HepG2 (cell line): ENCODE results near the gene DGKG. TPM values are rescaled to one million over a fixed set of nuclear protein-coding genes. Genes with fewer than 3 reads are reported as not detected.

ENCODE experiments used
- ATAC-seq: fragments of 200-7000 bp; cut with Tn5 transposase; 3 replicates; pipeline ENCODE4 v1.9.1; 2020; ENCODE audit warnings: mild to moderate bottlenecking, moderate library complexity
- BruUV-seq: library from RNA; stranded (reverse); fragments of 400-500 nt; replicated peaks from 2 replicates; lab custom pipeline; 2021; lab: Mats Ljungman, UMichigan
- CTCF ChIA-PET: fragments of 300-600 bp; formaldehyde crosslinking; extraction: SDS; loops from one replicate; lab custom pipeline; 2021; ENCODE audit warnings: low total read pairs, inconsistent platforms, low intra/inter-chr PET ratio; lab: Yijun Ruan, JAX
- POLR2A ChIA-PET: fragments of 350-600 bp; sonication (Branson Sonifier 250); formaldehyde crosslinking; loops from one replicate; lab custom pipeline; 2020; ENCODE audit warnings: antibody characterized with exemption, inconsistent platforms; lab: Yijun Ruan, JAX
- DNase-seq: peaks from one replicate; pipeline ENCODE4 v3.0.0-alpha.2; 2015; ENCODE audit warnings: low spot score
- FAIRE-seq: peaks from 3 replicates; lab custom pipeline; 2011; peaks lifted over from hg19 to GRCh38; lab: Jason Lieb, UNC
- H2AFZ ChIP-seq: one replicate; pipeline ENCODE4 v1.6.1; 2011; ENCODE audit warnings: low read length, inconsistent platforms
- H3K27ac ChIP-seq: fragments of 300-600 bp; 3 replicates; pipeline ENCODE4 v1.8.0; 2011; ENCODE audit warnings: mixed run types, mild to moderate bottlenecking, mixed read lengths, low read length, inconsistent platforms; ENCODE audit not compliant: insufficient read depth; ENCODE audit errors: extremely low read length
- H3K27me3 ChIP-seq, 2 experiments: fragments of 200-600 bp in 1 of 2; 2 replicates in 1 of 2; 3 replicates in 1 of 2; pipeline versions ENCODE4 v1.6.0 to v1.8.0; 2011; ENCODE audit warnings: low read length in 2 of 2, mild to moderate bottlenecking in 2 of 2, moderate library complexity in 2 of 2, inconsistent platforms in 1 of 2; ENCODE audit not compliant: insufficient read depth in 2 of 2, control insufficient read depth in 1 of 2
- H3K36me3 ChIP-seq, 2 experiments: fragments of 200-600 bp in 1 of 2; replicated peaks in 1 of 2; 2 replicates in 1 of 2; 3 replicates in 1 of 2; pipeline versions ENCODE4 v1.5.1 to v1.8.0; 2011; ENCODE audit warnings: low read length in 2 of 2, inconsistent platforms in 1 of 2; ENCODE audit not compliant: insufficient read depth in 2 of 2, control insufficient read depth in 1 of 2
- H3K4me1 ChIP-seq: 2 replicates; pipeline ENCODE4 v1.5.1; 2012; ENCODE audit warnings: low read length, inconsistent platforms; ENCODE audit not compliant: insufficient read depth
- H3K4me2 ChIP-seq: 2 replicates; pipeline ENCODE4 v1.6.0; 2011; ENCODE audit warnings: low read depth, low read length, inconsistent platforms
- H3K4me3 ChIP-seq, 3 experiments: fragments of 200-600 bp in 1 of 3; sonication (generic), shearing (Covaris generic) in 1 of 3; replicated peaks in 1 of 3; 2 replicates each; pipeline ENCODE4 v1.5.1; 2011 to 2016; ENCODE audit warnings: low read length in 3 of 3, inconsistent platforms in 2 of 3, low read depth in 2 of 3, mild to moderate bottlenecking in 2 of 3, control low read depth in 1 of 3, mixed read lengths in 1 of 3; ENCODE audit not compliant: insufficient read depth in 1 of 3
- H3K79me2 ChIP-seq: one replicate; pipeline ENCODE4 v1.6.1; 2011; ENCODE audit warnings: low read length, inconsistent platforms; ENCODE audit not compliant: insufficient read depth
- H3K9ac ChIP-seq: 2 replicates; pipeline ENCODE4 v1.6.0; 2011; ENCODE audit warnings: mild to moderate bottlenecking, low read depth, low read length, inconsistent platforms; ENCODE audit not compliant: insufficient read depth
- H3K9me3 ChIP-seq: 2 replicates; pipeline ENCODE4 v1.5.1; 2012; ENCODE audit warnings: mild to moderate bottlenecking, low read length
- H4K20me1 ChIP-seq: 2 replicates; pipeline ENCODE4 v1.6.0; 2011; ENCODE audit warnings: inconsistent platforms, mild to moderate bottlenecking, low read length, moderate library complexity; ENCODE audit not compliant: insufficient read depth
- CTCF ChIP-seq: sonication (generic); formaldehyde crosslinking; IDR thresholded peaks from 2 replicates; pipeline ENCODE4 v1.5.0; 2020; ENCODE audit warnings: mild to moderate bottlenecking, missing genetic modification reagents, moderate library complexity
- FOXA3 ChIP-seq: IDR thresholded peaks from 2 replicates; pipeline ENCODE4 v1.6.1; 2016; ENCODE audit warnings: missing genetic modification reagents, missing compliant biosample characterization
- FOXJ3 ChIP-seq: sonication (generic); formaldehyde crosslinking; IDR thresholded peaks from 2 replicates; pipeline ENCODE4 v1.4.0; 2020; ENCODE audit warnings: missing genetic modification reagents, mild to moderate bottlenecking, borderline replicate concordance
- KDM5B ChIP-seq: sonication (generic); formaldehyde crosslinking; IDR thresholded peaks from 2 replicates; pipeline ENCODE4 v1.4.0; 2020; ENCODE audit warnings: missing genetic modification reagents, mild to moderate bottlenecking, borderline replicate concordance
- LBX2 ChIP-seq: sonication (generic); formaldehyde crosslinking; IDR thresholded peaks from 2 replicates; pipeline ENCODE4 v1.5.0; 2020; ENCODE audit warnings: missing genetic modification reagents, mild to moderate bottlenecking, borderline replicate concordance
- NFKB2 ChIP-seq: sonication (generic); formaldehyde crosslinking; IDR thresholded peaks from 2 replicates; pipeline ENCODE4 v1.4.0; 2020; ENCODE audit warnings: missing genetic modification reagents, borderline replicate concordance
- RAD21 ChIP-seq: fragments of 450-650 bp; formaldehyde crosslinking; IDR thresholded peaks from 2 replicates; pipeline ENCODE4 v1.5.0; 2020; ENCODE audit warnings: mild to moderate bottlenecking
- SMAD9 ChIP-seq: sonication (generic); formaldehyde crosslinking; IDR thresholded peaks from 2 replicates; pipeline ENCODE4 v1.5.1; 2020; ENCODE audit warnings: mild to moderate bottlenecking, missing genetic modification reagents
- TBX3 ChIP-seq: fragments of 450-650 bp; IDR thresholded peaks from 2 replicates; pipeline ENCODE4 v1.6.1; 2017; ENCODE audit warnings: antibody characterized with exemption, mild to moderate bottlenecking, inconsistent platforms, borderline replicate concordance
- UBTF ChIP-seq: sonication (generic); formaldehyde crosslinking; IDR thresholded peaks from 2 replicates; pipeline ENCODE4 v1.4.0; 2020; ENCODE audit warnings: mild to moderate bottlenecking, missing genetic modification reagents
- XRCC5 ChIP-seq: fragments of 200-400 bp; formaldehyde crosslinking; optimal IDR thresholded peaks from 2 replicates; pipeline ENCODE3; 2017; ENCODE audit warnings: mild to moderate bottlenecking, low read length
- ZBTB33 ChIP-seq: sonication (generic); formaldehyde crosslinking; IDR thresholded peaks from 2 replicates; pipeline ENCODE4 v1.4.0; 2020; ENCODE audit warnings: missing genetic modification reagents
- ZBTB7A ChIP-seq: sonication (generic); formaldehyde crosslinking; IDR thresholded peaks from 2 replicates; pipeline ENCODE4 v1.8.0; 2022; ENCODE audit warnings: mild to moderate bottlenecking, missing genetic modification reagents
- ZMAT3 ChIP-seq: sonication (generic); formaldehyde crosslinking; conservative IDR thresholded peaks from 2 replicates; pipeline ENCODE4 v1.7.0; 2021; ENCODE audit warnings: missing genetic modification reagents
- ZNF160 ChIP-seq: sonication (generic); formaldehyde crosslinking; IDR thresholded peaks from 2 replicates; pipeline ENCODE4 v1.8.0; 2022; ENCODE audit warnings: mild to moderate bottlenecking, inconsistent platforms, missing genetic modification reagents
- ZNF333 ChIP-seq: sonication (generic); formaldehyde crosslinking; IDR thresholded peaks from 2 replicates; pipeline ENCODE4 v1.4.0; 2020; ENCODE audit warnings: mild to moderate bottlenecking, missing genetic modification reagents, borderline replicate concordance
- ZNF792 ChIP-seq: IDR thresholded peaks from 2 replicates; pipeline ENCODE4 v1.6.1; 2016
- whole genome bisulfite sequencing: methylation state at CpG from one replicate; pipeline ENCODE4 v1.1.6; 2017; ENCODE audit warnings: low lambda C conversion rate; 5-methylcytosine and 5-hydroxymethylcytosine counted together
- in situ Hi-C: cut with HindIII; loops from 2 replicates; pipeline ENCODE4 v1.10.0; 2017; ENCODE audit warnings: low pct_unique_long_range_greater_than_20kb; ENCODE audit not compliant: extremely low pct_ligation_motif_present
- intact Hi-C: fragments of 100-400 bp; cut with micrococcal nuclease; formaldehyde crosslinking; loops from one replicate; pipeline ENCODE4 v1.10.0; 2022; ENCODE audit not compliant: unreplicated experiment
- polyA plus RNA-seq, 8 experiments: library from polyadenylated mRNA; depleted of rRNA in 3 of 8; stranded (reverse) in 7 of 8; unstranded in 1 of 8; fragments of >200 nt; fragmentation: Illumina TruSeq in 4 of 8; extraction: Trizol in 4 of 8; gene quantifications; 2 replicates each; pipeline versions ENCODE4 v1.2.1 to v1.2.3, GENCODE V29; 2011 to 2016; ENCODE audit warnings: low read depth in 4 of 8, missing spikeins in 1 of 8, mixed read lengths in 1 of 8; ENCODE audit not compliant: insufficient read depth in 1 of 8
- total RNA-seq, 5 experiments: library from RNA; depleted of rRNA; stranded (reverse); fragments of >200 nt; fragmentation: Illumina TruSeq; extraction: Trizol; gene quantifications; 2 replicates each; pipeline ENCODE4 v1.2.3, GENCODE V29; 2016; ENCODE audit warnings: low read depth in 1 of 5

Gene DGKG
- total and polyA plus RNA-seq, 2 of the 13 experiments (the other 11 are each of a cell fraction or from before 2014, with no cell fraction given), result 3.8 to 6.2 TPM

GRCh38 chr3:186259612-186260383 is 102.2 kb downstream of the DGKG start:
- WGBS, result 18% methylated on average over 8 of the region's 15 CpGs
- peaks cover 6% of the 10 kb centered on the region; the same call in 1 of the 2 replicates for H3K4me1 ChIP-seq
- ATAC-seq (peak; percentile 100), FAIRE-seq (peak; percentile 12), DNase-seq (peak; percentile 57)
- no peaks in the 10 kb centered on the region for H3K79me2 ChIP-seq
- ChIA-PET CTCF (interaction anchor here (0.9 to 2.3 kb wide), 4 partner anchors 10 to 282 kb away, joined by 3 to 27 read pairs (median 4); no protein-coding TSS in a partner anchor), POLR2A (interaction anchor here (1.0 kb wide), 2 partner anchors 17 to 280 kb away, joined by 3 read pairs; no protein-coding TSS in a partner anchor)
- H3K9me3 ChIP-seq, result no peaks in the 10 kb centered on the region
- peak overlapping the region; percentile 45 for H3K4me2 ChIP-seq
- H4K20me1 ChIP-seq, result no peaks in the 10 kb centered on the region
- H2AFZ ChIP-seq, result no peak overlapping the region
- intact Hi-C loops (loop anchor here (1.0 kb wide), 2 partner anchors 10 to 281 kb away; no protein-coding TSS in a partner anchor), in situ Hi-C loops (loop anchor here (5.0 to 25.0 kb wide), 2 partner anchors 283 to 553 kb away; partner anchors contain the start of genes CRYGS and RFC4)
- H3K4me3 ChIP-seq, result peak overlapping the region in 1 of 3 experiments; percentile 14; a peak in 1 of 6 replicates
- H3K27ac ChIP-seq, result no peak overlapping the region
- no peak overlapping the region for H3K9ac ChIP-seq
- BruUV-seq, result no TSS peak
- peaks cover 0 to 1% of the 10 kb centered on the region in 2 experiments; a peak in 1 of 5 replicates for H3K27me3 ChIP-seq
- no peaks in the 10 kb centered on the region for H3K36me3 ChIP-seq
- TF ChIP-seq LBX2 (no peak), UBTF (CRISPR knock-in tag) (peak; percentile 36; the same call in 1 of the 2 replicates), SMAD9 (CRISPR knock-in tag) (no peak), RAD21 (peak; percentile 93), TBX3 (no peak), ZBTB7A (CRISPR knock-in tag) (no peak), NFKB2 (CRISPR knock-in tag) (peak; percentile 35; the same call in 1 of the 2 replicates), XRCC5 (peak; percentile 89), FOXA3 (CRISPR knock-in tag) (no peak), KDM5B (CRISPR knock-in tag) (peak; percentile 45; the same call in 1 of the 2 replicates), ZMAT3 (CRISPR knock-in tag) (0 out of 2 replicates have a peak, but pooled peaks have one; percentile 20), ZBTB33 (no peak), CTCF (CRISPR knock-in tag) (peak; percentile 94), ZNF160 (CRISPR knock-in tag) (no peak), FOXJ3 (CRISPR knock-in tag) (no peak), ZNF333 (CRISPR knock-in tag) (0 out of 2 replicates have a peak, but pooled peaks have one; percentile 34), ZNF792 (no peak)
